Measurements from ENCODE around the gene EOMES.

GRCh38 chr3:27713435-27714145 is 8.5 kb downstream of the EOMES start:
- TF ChIP-seq POLR2A (IDR thresholded peaks at IDR 0.05) = no peak
- TF ChIP-seq, protein P1, sequence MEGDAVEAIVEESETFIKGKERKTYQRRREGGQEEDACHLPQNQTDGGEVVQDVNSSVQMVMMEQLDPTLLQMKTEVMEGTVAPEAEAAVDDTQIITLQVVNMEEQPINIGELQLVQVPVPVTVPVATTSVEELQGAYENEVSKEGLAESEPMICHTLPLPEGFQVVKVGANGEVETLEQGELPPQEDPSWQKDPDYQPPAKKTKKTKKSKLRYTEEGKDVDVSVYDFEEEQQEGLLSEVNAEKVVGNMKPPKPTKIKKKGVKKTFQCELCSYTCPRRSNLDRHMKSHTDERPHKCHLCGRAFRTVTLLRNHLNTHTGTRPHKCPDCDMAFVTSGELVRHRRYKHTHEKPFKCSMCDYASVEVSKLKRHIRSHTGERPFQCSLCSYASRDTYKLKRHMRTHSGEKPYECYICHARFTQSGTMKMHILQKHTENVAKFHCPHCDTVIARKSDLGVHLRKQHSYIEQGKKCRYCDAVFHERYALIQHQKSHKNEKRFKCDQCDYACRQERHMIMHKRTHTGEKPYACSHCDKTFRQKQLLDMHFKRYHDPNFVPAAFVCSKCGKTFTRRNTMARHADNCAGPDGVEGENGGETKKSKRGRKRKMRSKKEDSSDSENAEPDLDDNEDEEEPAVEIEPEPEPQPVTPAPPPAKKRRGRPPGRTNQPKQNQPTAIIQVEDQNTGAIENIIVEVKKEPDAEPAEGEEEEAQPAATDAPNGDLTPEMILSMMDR (IDR thresholded peaks at IDR 0.05) = no peak
